HCT116 (cell line): ENCODE measurements around the gene SPOPL. TPM values are rescaled to one million over a fixed set of nuclear protein-coding genes. Genes with fewer than 3 reads are reported as not detected.

Experiments
- ATAC-seq: fragments of 200-7000 bp; cut with Tn5 transposase; 2 replicates; pipeline ENCODE4 v1.9.1; 2020; ENCODE audit warnings: mild to moderate bottlenecking, moderate library complexity
- BruUV-seq: library from RNA; stranded (reverse); fragments of 400-500 nt; replicated peaks from 2 replicates; lab custom pipeline; 2021; lab: Mats Ljungman, UMichigan
- CTCF ChIA-PET: fragments of 300-600 bp; sonication (Branson Sonifier 250); formaldehyde crosslinking; loops from one replicate; lab custom pipeline; 2021; ENCODE audit warnings: antibody characterized with exemption; lab: Charles Lee
- POLR2A ChIA-PET: fragments of 300-600, 350-600 bp; sonication (Branson Sonifier 250); formaldehyde crosslinking; loops from one replicate; lab custom pipeline; 2021; ENCODE audit warnings: antibody characterized with exemption; lab: Charles Lee
- RAD21 ChIA-PET, 2 experiments: fragments of 300-600 bp; sonication (Branson Sonifier 250); formaldehyde crosslinking; loops; one replicate each; lab custom pipeline; 2023; ENCODE audit warnings: low total read pairs in 2 of 2; ENCODE audit not compliant: uncharacterized antibody in 2 of 2, unreplicated experiment in 2 of 2, low non-redundant PET in 1 of 2; lab: Charles Lee
- DNase-seq: peaks from one replicate; pipeline ENCODE4 v3.0.0-alpha.2; 2010; ENCODE audit warnings: low read depth, low spot score
- H2AFZ ChIP-seq: fragments of 200-600 bp; shearing (Covaris generic), sonication (generic); 2 replicates; pipeline ENCODE4 v1.6.1; 2017; ENCODE audit warnings: low read depth, mixed run types, mixed read lengths, antibody characterized with exemption, low read length; ENCODE audit not compliant: poor library complexity, severe bottlenecking
- H3K27ac ChIP-seq: 2 replicates; pipeline ENCODE4 v1.5.1; 2012; ENCODE audit warnings: low read depth, low read length
- H3K27me3 ChIP-seq: fragments of 200-600 bp; sonication (generic); 2 replicates; pipeline ENCODE4 v1.6.1; 2016; ENCODE audit warnings: mixed run types, low read length, mixed read lengths; ENCODE audit not compliant: insufficient read depth
- H3K36me3 ChIP-seq, 2 experiments: fragments of 200-500 bp in 1 of 2; fragments of 200-600 bp in 1 of 2; sonication (Bioruptor generic) in 1 of 2; sonication (generic) in 1 of 2; 2 replicates each; pipeline versions ENCODE4 v1.5.1 to v1.6.1; 2014 to 2016; ENCODE audit warnings: low read length in 2 of 2, inconsistent platforms in 1 of 2, mixed read lengths in 1 of 2, mixed run types in 1 of 2; ENCODE audit not compliant: insufficient read depth in 2 of 2, control insufficient read depth in 1 of 2
- H3K4me1 ChIP-seq, 2 experiments: fragments of 200-600 bp in 1 of 2; sonication (generic) in 1 of 2; 2 replicates each; pipeline versions ENCODE4 v1.5.1 to v1.6.1; 2012 to 2017; ENCODE audit warnings: low read length in 2 of 2, inconsistent platforms in 1 of 2, mild to moderate bottlenecking in 1 of 2, mixed read lengths in 1 of 2, mixed run types in 1 of 2, moderate library complexity in 1 of 2; ENCODE audit not compliant: insufficient read depth in 2 of 2, control insufficient read depth in 1 of 2
- H3K4me2 ChIP-seq: fragments of 200-600 bp; sonication (generic); 2 replicates; pipeline ENCODE4 v1.6.1; 2017; ENCODE audit warnings: mixed run types, low read length, mixed read lengths
- H3K4me3 ChIP-seq, 2 experiments: fragments of 200-600 bp in 1 of 2; sonication (generic) in 1 of 2; replicated peaks in 1 of 2; 2 replicates each; pipeline ENCODE4 v1.5.1; 2011 to 2016; ENCODE audit warnings: low read length in 2 of 2, control low read depth in 1 of 2, low read depth in 1 of 2, mild to moderate bottlenecking in 1 of 2, mixed read lengths in 1 of 2, mixed run types in 1 of 2
- H3K79me2 ChIP-seq: fragments of 200-600 bp; sonication (generic); 2 replicates; pipeline ENCODE4 v1.6.1; 2017; ENCODE audit warnings: mild to moderate bottlenecking, mixed run types, low read length, moderate library complexity, mixed read lengths; ENCODE audit not compliant: insufficient read depth
- H3K9ac ChIP-seq: fragments of 200-600 bp; sonication (generic); 2 replicates; pipeline ENCODE4 v1.6.1; 2016; ENCODE audit warnings: low read length, mixed read lengths
- H3K9me2 ChIP-seq: fragments of 200-600 bp; sonication (generic), shearing (Covaris generic); 2 replicates; pipeline ENCODE4 v1.6.1; 2017; ENCODE audit warnings: mixed run types, mild to moderate bottlenecking, moderate library complexity; ENCODE audit not compliant: insufficient read depth
- H3K9me3 ChIP-seq, 2 experiments: fragments of 200-500 bp in 1 of 2; fragments of 200-600 bp in 1 of 2; sonication (Bioruptor generic) in 1 of 2; sonication (generic) in 1 of 2; 2 replicates each; pipeline ENCODE4 v1.6.1; 2014 to 2017; ENCODE audit warnings: low read length in 2 of 2, mixed read lengths in 2 of 2, inconsistent platforms in 1 of 2, low read depth in 1 of 2, mild to moderate bottlenecking in 1 of 2, mixed run types in 1 of 2, moderate library complexity in 1 of 2; ENCODE audit not compliant: control insufficient read depth in 1 of 2, insufficient read depth in 1 of 2
- H4K20me1 ChIP-seq: fragments of 200-600 bp; sonication (generic), shearing (Covaris generic); 2 replicates; pipeline ENCODE4 v1.6.1; 2017; ENCODE audit warnings: mixed run types, mild to moderate bottlenecking, moderate library complexity; ENCODE audit not compliant: insufficient read depth
- CBX3 ChIP-seq: IDR thresholded peaks from 2 replicates; pipeline ENCODE4 v1.6.1; 2012; ENCODE audit warnings: low read depth
- CEBPB ChIP-seq: IDR thresholded peaks from 2 replicates; pipeline ENCODE4 v1.6.1; 2012; ENCODE audit warnings: low read depth
- ELF1 ChIP-seq: IDR thresholded peaks from 2 replicates; pipeline ENCODE4 v1.6.1; 2012; ENCODE audit warnings: low read depth, borderline replicate concordance
- EZH2 ChIP-seq: fragments of 200-600 bp; sonication (generic); IDR thresholded peaks from 2 replicates; pipeline ENCODE4 v1.6.1; 2017; ENCODE audit warnings: antibody characterized with exemption, mixed run types
- EZH2phosphoT487 ChIP-seq: fragments of 200-600 bp; IDR thresholded peaks from 2 replicates; pipeline ENCODE4 v1.6.1; 2018; ENCODE audit warnings: antibody characterized with exemption, borderline replicate concordance
- JUND ChIP-seq: IDR thresholded peaks from 2 replicates; pipeline ENCODE4 v1.6.1; 2012
- POLR2A ChIP-seq: IDR thresholded peaks from 2 replicates; pipeline ENCODE4 v1.7.0; 2011; ENCODE audit warnings: borderline replicate concordance; ENCODE audit not compliant: insufficient read depth, insufficient read length; ENCODE audit errors: extremely low read depth
- POLR2AphosphoS5 ChIP-seq: IDR thresholded peaks from 2 replicates; pipeline ENCODE4 v1.6.1; 2011; ENCODE audit warnings: mild to moderate bottlenecking, low read depth, low read length, moderate library complexity
- RAD21 ChIP-seq: IDR thresholded peaks from 2 replicates; pipeline ENCODE4 v1.6.1; 2012; ENCODE audit warnings: low read depth, mild to moderate bottlenecking
- SRF ChIP-seq: IDR thresholded peaks from 2 replicates; pipeline ENCODE4 v1.6.1; 2012; ENCODE audit warnings: low read depth
- TCF7L2 ChIP-seq: IDR thresholded peaks from 2 replicates; pipeline ENCODE4 v1.7.0; 2011; ENCODE audit warnings: borderline replicate concordance, inconsistent platforms; ENCODE audit not compliant: insufficient read depth, insufficient read length; ENCODE audit errors: extremely low read depth
- YY1 ChIP-seq: IDR thresholded peaks from 2 replicates; pipeline ENCODE4 v1.6.1; 2011; ENCODE audit warnings: low read length, low read depth, moderate library complexity, mild to moderate bottlenecking; ENCODE audit not compliant: insufficient replicate concordance; ENCODE audit errors: extremely low read depth
- ZFX ChIP-seq: fragments of 450-650 bp; IDR thresholded peaks from 2 replicates; pipeline ENCODE4 v1.6.1; 2017
- ZNF274 ChIP-seq: fragments of 200-500 bp; sonication (Bioruptor generic); IDR thresholded peaks from 2 replicates; pipeline ENCODE4 v1.6.1; 2014; ENCODE audit warnings: mild to moderate bottlenecking, low read depth, low read length, inconsistent platforms
- intact Hi-C: fragments of 100-400 bp; cut with micrococcal nuclease; formaldehyde crosslinking; loops from 2 replicates; pipeline ENCODE4 v1.10.0; 2022
- total RNA-seq: library from RNA; stranded (reverse); gene quantifications from one replicate; pipeline ENCODE4 v1.2.1, GENCODE V29; 2021; ENCODE audit not compliant: unreplicated experiment
- TF ChIP-seq, protein P1 (sequence below): IDR thresholded peaks from 2 replicates; pipeline ENCODE4 v1.6.1; 2012; ENCODE audit warnings: low read depth
- TF ChIP-seq, protein P2 (sequence below): IDR thresholded peaks from 2 replicates; pipeline ENCODE4 v1.6.1; 2012

Gene SPOPL
- total RNA-seq, 1 experiment from 2014 or later = 48.3 TPM

DNA sequence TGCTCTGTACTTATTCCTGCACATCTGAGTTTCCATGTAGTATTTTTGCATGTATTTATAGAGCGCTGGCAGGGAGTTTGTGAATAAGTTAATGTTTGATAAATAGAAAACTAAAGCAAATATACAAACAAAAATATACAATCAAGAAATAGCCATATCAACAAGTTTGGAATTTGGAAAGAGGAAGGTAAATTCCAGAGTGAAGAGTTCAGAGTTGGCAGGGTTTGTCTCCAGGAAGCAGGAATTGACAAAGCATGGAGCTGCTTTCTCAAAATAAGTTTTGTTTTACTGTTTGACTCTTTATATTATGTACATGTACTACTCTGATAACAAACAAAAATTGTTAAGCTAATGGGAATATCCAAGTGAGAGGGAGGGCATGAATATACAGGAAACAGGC lies 80.3 kb downstream of the SPOPL start (continued):
- TF ChIP-seq, protein P1, sequence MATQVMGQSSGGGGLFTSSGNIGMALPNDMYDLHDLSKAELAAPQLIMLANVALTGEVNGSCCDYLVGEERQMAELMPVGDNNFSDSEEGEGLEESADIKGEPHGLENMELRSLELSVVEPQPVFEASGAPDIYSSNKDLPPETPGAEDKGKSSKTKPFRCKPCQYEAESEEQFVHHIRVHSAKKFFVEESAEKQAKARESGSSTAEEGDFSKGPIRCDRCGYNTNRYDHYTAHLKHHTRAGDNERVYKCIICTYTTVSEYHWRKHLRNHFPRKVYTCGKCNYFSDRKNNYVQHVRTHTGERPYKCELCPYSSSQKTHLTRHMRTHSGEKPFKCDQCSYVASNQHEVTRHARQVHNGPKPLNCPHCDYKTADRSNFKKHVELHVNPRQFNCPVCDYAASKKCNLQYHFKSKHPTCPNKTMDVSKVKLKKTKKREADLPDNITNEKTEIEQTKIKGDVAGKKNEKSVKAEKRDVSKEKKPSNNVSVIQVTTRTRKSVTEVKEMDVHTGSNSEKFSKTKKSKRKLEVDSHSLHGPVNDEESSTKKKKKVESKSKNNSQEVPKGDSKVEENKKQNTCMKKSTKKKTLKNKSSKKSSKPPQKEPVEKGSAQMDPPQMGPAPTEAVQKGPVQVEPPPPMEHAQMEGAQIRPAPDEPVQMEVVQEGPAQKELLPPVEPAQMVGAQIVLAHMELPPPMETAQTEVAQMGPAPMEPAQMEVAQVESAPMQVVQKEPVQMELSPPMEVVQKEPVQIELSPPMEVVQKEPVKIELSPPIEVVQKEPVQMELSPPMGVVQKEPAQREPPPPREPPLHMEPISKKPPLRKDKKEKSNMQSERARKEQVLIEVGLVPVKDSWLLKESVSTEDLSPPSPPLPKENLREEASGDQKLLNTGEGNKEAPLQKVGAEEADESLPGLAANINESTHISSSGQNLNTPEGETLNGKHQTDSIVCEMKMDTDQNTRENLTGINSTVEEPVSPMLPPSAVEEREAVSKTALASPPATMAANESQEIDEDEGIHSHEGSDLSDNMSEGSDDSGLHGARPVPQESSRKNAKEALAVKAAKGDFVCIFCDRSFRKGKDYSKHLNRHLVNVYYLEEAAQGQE = no peak
- TF ChIP-seq ELF1 = no peak
- no peak for TF ChIP-seq CEBPB
- TF ChIP-seq JUND = no peak
- TF ChIP-seq CBX3 = no peak
- TF ChIP-seq, protein P2, sequence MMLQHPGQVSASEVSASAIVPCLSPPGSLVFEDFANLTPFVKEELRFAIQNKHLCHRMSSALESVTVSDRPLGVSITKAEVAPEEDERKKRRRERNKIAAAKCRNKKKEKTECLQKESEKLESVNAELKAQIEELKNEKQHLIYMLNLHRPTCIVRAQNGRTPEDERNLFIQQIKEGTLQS = no peak
- TF ChIP-seq, all 23 proteins: peak for 0

DNA sequence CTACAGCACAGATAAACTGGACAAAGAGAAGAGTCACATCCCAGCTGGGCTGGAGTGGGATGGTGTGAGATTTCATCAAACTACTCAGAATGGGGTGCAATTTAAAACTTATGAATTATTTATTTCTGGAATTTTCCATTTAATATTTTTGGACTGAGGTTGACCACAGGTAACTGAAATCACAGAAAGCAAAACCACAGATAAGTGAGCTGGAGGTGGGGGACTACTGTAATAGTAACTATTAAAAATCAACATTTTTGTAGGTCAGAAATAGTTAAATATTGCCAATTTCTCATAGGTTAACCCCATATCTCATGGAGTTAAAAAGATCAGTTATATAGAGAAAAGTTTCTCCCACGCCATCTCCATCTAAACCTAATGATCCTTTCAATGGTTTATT lies 88.1 kb downstream of the SPOPL start:
- DNase-seq = no peak
- H3K4me1 ChIP-seq = no peaks in the 10 kb centered on the region
- H2AFZ ChIP-seq = no peak overlapping the region
- no peaks in the 10 kb centered on the region for H3K9me3 ChIP-seq
- H3K27me3 ChIP-seq = no peaks in the 10 kb centered on the region
- RAD21 ChIA-PET = no interaction called here
- no peaks in the 10 kb centered on the region for H3K9me2 ChIP-seq
- POLR2A ChIA-PET = no interaction called here
- intact Hi-C loops = no loop called here
- no peak overlapping the region for H3K4me2 ChIP-seq
- H4K20me1 ChIP-seq = no peaks in the 10 kb centered on the region
- H3K27ac ChIP-seq = no peak overlapping the region
- no peaks in the 10 kb centered on the region for H3K36me3 ChIP-seq
- CTCF ChIA-PET = no interaction called here
- no peak overlapping the region for H3K9ac ChIP-seq
- no peak for TF ChIP-seq ZFX
- TF ChIP-seq, protein P1 = no peak
- TF ChIP-seq RAD21 = no peak
- no peak for TF ChIP-seq TCF7L2
- no peak for TF ChIP-seq POLR2AphosphoS5
- TF ChIP-seq CEBPB = no peak
- TF ChIP-seq EZH2phosphoT487 = no peak
- TF ChIP-seq POLR2A = no peak
- no peak for TF ChIP-seq ZNF274
- no peak for TF ChIP-seq EZH2
- no peak for TF ChIP-seq YY1
- no peak for TF ChIP-seq SRF
- no peak overlapping the region for H3K4me3 ChIP-seq
- no peaks in the 10 kb centered on the region for H3K79me2 ChIP-seq
- no peak for ATAC-seq
- BruUV-seq = no TSS peak
